Natural killer cell (primary cell): ENCODE data around the gene ASCC2. TPM values are rescaled to one million over a fixed set of nuclear protein-coding genes. Genes with fewer than 3 reads are reported as not detected.
A peak's percentile ranks its signal among the peaks of the same experiment; 100 is the strongest.

ENCODE experiments used
- ATAC-seq, 3 donors: fragments of 150-1000 bp in 2 of 3; fragments of 200-7000 bp in 1 of 3; cut with Tn5 transposase; 1 replicate in 1 of 3; 2 replicates in 2 of 3; pipeline ENCODE4 v1.10.0; 2021; ENCODE audit warnings: mild to moderate bottlenecking in 2 of 3, moderate library complexity in 2 of 3
- DNase-seq, 2 donors: peaks; one replicate each; pipeline versions ENCODE4 v3.0.0 to v3.0.0-alpha.2; 2013 to 2021; ENCODE audit warnings: mixed read lengths in 1 of 2
- H3K27ac ChIP-seq: one replicate; pipeline ENCODE4 v1.5.1; 2013; ENCODE audit warnings: mild to moderate bottlenecking, low read length
- H3K27me3 ChIP-seq: one replicate; pipeline ENCODE4 v1.6.1; 2013; ENCODE audit warnings: low read length; ENCODE audit not compliant: control insufficient read depth, insufficient read depth
- H3K36me3 ChIP-seq: one replicate; pipeline ENCODE4 v1.6.1; 2013; ENCODE audit warnings: low read length; ENCODE audit not compliant: control insufficient read depth, insufficient read depth
- H3K4me1 ChIP-seq: one replicate; pipeline ENCODE4 v1.6.1; 2013; ENCODE audit warnings: low read length; ENCODE audit not compliant: control insufficient read depth, insufficient read depth
- H3K4me3 ChIP-seq: one replicate; pipeline ENCODE4 v1.5.1; 2013; ENCODE audit warnings: low read length
- H3K9me3 ChIP-seq: one replicate; pipeline ENCODE4 v1.6.1; 2013; ENCODE audit warnings: low read length; ENCODE audit not compliant: control insufficient read depth, insufficient read depth
- H3K27ac Mint-ChIP-seq, 2 donors: one replicate each; pipeline ENCODE4 v1.8.0; 2022; ENCODE audit warnings: mild to moderate bottlenecking in 2 of 2, mixed read lengths in 2 of 2, moderate library complexity in 1 of 2
- H3K27me3 Mint-ChIP-seq, 2 donors: one replicate each; pipeline ENCODE4 v1.8.0; 2022; ENCODE audit warnings: low read depth in 2 of 2, mixed read lengths in 2 of 2
- H3K36me3 Mint-ChIP-seq: one replicate; pipeline ENCODE4 v1.8.0; 2022; ENCODE audit warnings: mixed read lengths
- H3K4me1 Mint-ChIP-seq, 2 donors: one replicate each; pipeline ENCODE4 v1.8.0; 2022; ENCODE audit warnings: mixed read lengths in 2 of 2
- H3K4me3 Mint-ChIP-seq: one replicate; pipeline ENCODE4 v1.8.0; 2022; ENCODE audit warnings: mild to moderate bottlenecking, moderate library complexity, mixed read lengths
- H3K9me3 Mint-ChIP-seq, 2 donors: one replicate each; pipeline ENCODE4 v1.8.0; 2022; ENCODE audit warnings: mixed read lengths in 2 of 2
- CTCF ChIP-seq: fragments of 200-600 bp; IDR thresholded peaks from one replicate; pipeline ENCODE4 v1.8.0; 2022; ENCODE audit warnings: antibody characterized with exemption
- WGBS: methylation state at CpG from one replicate; pipeline ENCODE4 v1.1.7; 2013; ENCODE audit warnings: missing lambda C conversion rate; ENCODE audit not compliant: insufficient coverage; 5-methylcytosine and 5-hydroxymethylcytosine counted together
- intact Hi-C: fragments of 100-400 bp; cut with micrococcal nuclease; formaldehyde crosslinking; loops from one replicate; pipeline ENCODE4 v1.14.2; 2022
- total RNA-seq, 4 donors: library from RNA; stranded (reverse); fragments of 120-200 nt in 1 of 4; gene quantifications; one replicate each; pipeline versions ENCODE4 v1.2.3 to v1.2.4, GENCODE V29; 2013 to 2022

ASCC2 gene
- total RNA-seq, 3 donors from 2014 or later (not counting 1 experiment from before 2014, with no cell fraction given) = 102 to 130 (median 128) TPM

- H3K4me1 ChIP-seq = no peaks in the 10 kb centered on the region
- no peaks in the 10 kb centered on the region for H3K9me3 ChIP-seq
- no peak for TF ChIP-seq CTCF
- 95% methylated on average over 6 of the region's 6 CpGs for WGBS
- H3K9me3 Mint-ChIP-seq = no peaks in the 10 kb centered on the region
- ATAC-seq (no peak), DNase-seq (no peak)
- H3K27ac ChIP-seq = no peak overlapping the region
- no peaks in the 10 kb centered on the region for H3K27me3 Mint-ChIP-seq
- H3K4me1 Mint-ChIP-seq = peaks cover 8 to 12% of the 10 kb centered on the region in 2 donors
- H3K36me3 ChIP-seq = peaks cover 69% of the 10 kb centered on the region
- no peaks in the 10 kb centered on the region for H3K27me3 ChIP-seq
- no peak overlapping the region for H3K4me3 ChIP-seq
- peak overlapping the region in 1 of 2 donors; percentile 53 for H3K27ac Mint-ChIP-seq
- intact Hi-C loops = no loop called here
- H3K36me3 Mint-ChIP-seq = peaks cover 13% of the 10 kb centered on the region
- H3K4me3 Mint-ChIP-seq = no peak overlapping the region
These were observed 31.9 kb downstream of the ASCC2 start for GRCh38 chr22:29806196-29806595.

- DNase-seq = no peak
- Histone ChIP-seq H3K9me3 (no peaks in the 10 kb centered on the region), H3K27ac (no peak overlapping the region), H3K4me3 (no peak overlapping the region), H3K27me3 (no peaks in the 10 kb centered on the region), H3K4me1 (no peaks in the 10 kb centered on the region), H3K36me3 (peaks cover 74% of the 10 kb centered on the region)
- Mint-ChIP-seq H3K36me3 (peaks cover 16% of the 10 kb centered on the region), H3K4me1 (peaks cover 8 to 10% of the 10 kb centered on the region in 2 donors), H3K4me3 (no peak overlapping the region), H3K27me3 (no peaks in the 10 kb centered on the region), H3K9me3 (no peaks in the 10 kb centered on the region), H3K27ac (peak overlapping the region in 1 of 2 donors; percentile 53)
- no peak for ATAC-seq
- WGBS = 100% methylated on average over 2 of the region's 2 CpGs
- intact Hi-C loops = no loop called here
- no peak for TF ChIP-seq CTCF
These were observed 33.1 kb downstream of the ASCC2 start for GRCh38 chr22:29804985-29805384.

GRCh38 chr22:29803190-29803589 lies 34.9 kb downstream of the ASCC2 start:
- no peak for DNase-seq
- H3K36me3 Mint-ChIP-seq = peaks cover 17% of the 10 kb centered on the region
- no peak for ATAC-seq

More at GRCh38 chr22:29803190-29803589, 34.9 kb downstream of the ASCC2 start:
- no peak for TF ChIP-seq CTCF
- Mint-ChIP-seq H3K9me3 (no peaks in the 10 kb centered on the region), H3K4me1 (peaks cover 7 to 8% of the 10 kb centered on the region in 2 donors), H3K27ac (no peak overlapping the region), H3K4me3 (no peak overlapping the region), H3K27me3 (no peaks in the 10 kb centered on the region)
- intact Hi-C loops = no loop called here
- no peaks in the 10 kb centered on the region for H3K9me3 ChIP-seq
- no peak overlapping the region for H3K4me3 ChIP-seq
- H3K27me3 ChIP-seq = no peaks in the 10 kb centered on the region
- no peak overlapping the region for H3K27ac ChIP-seq
- H3K4me1 ChIP-seq = peaks cover 10% of the 10 kb centered on the region
- peaks cover 85% of the 10 kb centered on the region for H3K36me3 ChIP-seq
- WGBS = 90% methylated on average over 1 of the region's 2 CpGs
